ENCODE data around the gene CTTNBP2NL.
A peak's percentile ranks its signal among the peaks of the same experiment; 100 is the strongest.

The CTTNBP2NL gene

GRCh38 chr1:112493351-112493750 is 97.3 kb downstream of the CTTNBP2NL start:
- no peak for TF ChIP-seq CTCF (IDR thresholded peaks at IDR 0.05; ENCODE audit: low read depth, low read length)
- no peak overlapping the region for H3K4me3 ChIP-seq (ENCODE audit: low read depth, low read length)

- H3K4me3 ChIP-seq (ENCODE audit: low read depth, low read length) = no peak overlapping the region
- TF ChIP-seq CTCF (IDR thresholded peaks at IDR 0.05; ENCODE audit: low read depth, low read length) = no peak
Observed at GRCh38 chr1:112496290-112496689, 100.3 kb downstream of the CTTNBP2NL start.

- peak; percentile 92 for TF ChIP-seq CTCF (IDR thresholded peaks at IDR 0.05; ENCODE audit: low read depth, low read length)
- H3K4me3 ChIP-seq (ENCODE audit: low read depth, low read length) = peak overlapping the region; percentile 58
Observed at GRCh38 chr1:112501810-112502641, 106.0 kb downstream of the CTTNBP2NL start.

- no peak overlapping the region for H3K4me3 ChIP-seq (ENCODE audit: low read depth, low read length)
- no peak for TF ChIP-seq CTCF (IDR thresholded peaks at IDR 0.05; ENCODE audit: low read depth, low read length)
Observed at GRCh38 chr1:112502826-112503225, 106.8 kb downstream of the CTTNBP2NL start.

- no peak overlapping the region for H3K4me3 ChIP-seq (ENCODE audit: low read depth, low read length)
- no peak for TF ChIP-seq CTCF (IDR thresholded peaks at IDR 0.05; ENCODE audit: low read depth, low read length)
Observed at GRCh38 chr1:112504001-112504660, 108.1 kb downstream of the CTTNBP2NL start.

- no peak overlapping the region for H3K4me3 ChIP-seq (ENCODE audit: low read depth, low read length)
- no peak for TF ChIP-seq CTCF (IDR thresholded peaks at IDR 0.05; ENCODE audit: low read depth, low read length)
Observed at GRCh38 chr1:112504661-112505399, 108.8 kb downstream of the CTTNBP2NL start.
